NOMO-1 treated with DMSO at 0.1 percent for 48 hours (cell line): Measurements from ENCODE around the gene GNB1L.
"Not testable (repeated sequence)": the region's sequence is repeated elsewhere in the genome, so short reads cannot be mapped to it uniquely, and the experiment has no call there.

ENCODE experiments used
- DNase-seq: peaks from one replicate; lab custom pipeline; 2025; ENCODE audit not compliant: unreplicated experiment; lab: John Stamatoyannopoulos, UW

GNB1L gene

GRCh38 chr22:19889951-19890350 is 35.3 kb upstream of the GNB1L start:
- no peak for DNase-seq

GRCh38 chr22:19888131-19888746 is 33.6 kb upstream of the GNB1L start:
- no peak for DNase-seq

DNA sequence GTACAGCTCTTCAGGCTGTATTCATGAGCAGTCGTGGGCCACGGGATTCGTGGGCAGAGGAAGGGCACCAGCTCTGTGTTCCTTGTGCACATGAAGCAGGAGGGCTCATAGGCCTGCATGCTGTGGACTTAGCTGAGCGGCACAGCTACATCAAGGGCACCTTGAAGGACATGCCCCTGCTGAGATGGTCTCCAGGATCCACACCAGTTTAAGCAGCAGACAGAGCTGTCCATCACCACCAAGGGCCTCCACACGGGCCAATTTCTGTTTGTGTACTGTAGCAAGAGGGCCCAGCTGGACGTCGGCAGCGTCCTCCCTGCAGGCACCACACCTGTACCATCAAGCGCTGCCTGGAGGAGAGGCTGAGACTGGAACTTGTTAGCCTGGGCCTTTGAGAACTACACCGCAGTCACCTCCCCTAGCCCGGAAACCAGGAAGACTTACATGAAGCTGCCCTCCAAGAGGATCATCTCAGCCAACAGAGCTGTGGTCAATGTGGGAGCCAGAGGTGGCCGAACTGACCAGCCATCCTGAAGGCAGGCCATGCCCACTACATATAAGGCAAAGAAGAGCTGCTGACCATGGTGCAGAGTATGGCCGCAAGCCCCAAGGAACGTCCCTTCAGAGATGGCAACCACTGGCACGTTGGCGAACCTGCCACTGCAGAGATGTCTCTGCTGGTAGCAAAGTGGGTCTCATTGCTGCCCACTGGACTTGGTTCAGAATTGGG is 32.7 kb upstream of the GNB1L start:
- no peak for DNase-seq

DNA sequence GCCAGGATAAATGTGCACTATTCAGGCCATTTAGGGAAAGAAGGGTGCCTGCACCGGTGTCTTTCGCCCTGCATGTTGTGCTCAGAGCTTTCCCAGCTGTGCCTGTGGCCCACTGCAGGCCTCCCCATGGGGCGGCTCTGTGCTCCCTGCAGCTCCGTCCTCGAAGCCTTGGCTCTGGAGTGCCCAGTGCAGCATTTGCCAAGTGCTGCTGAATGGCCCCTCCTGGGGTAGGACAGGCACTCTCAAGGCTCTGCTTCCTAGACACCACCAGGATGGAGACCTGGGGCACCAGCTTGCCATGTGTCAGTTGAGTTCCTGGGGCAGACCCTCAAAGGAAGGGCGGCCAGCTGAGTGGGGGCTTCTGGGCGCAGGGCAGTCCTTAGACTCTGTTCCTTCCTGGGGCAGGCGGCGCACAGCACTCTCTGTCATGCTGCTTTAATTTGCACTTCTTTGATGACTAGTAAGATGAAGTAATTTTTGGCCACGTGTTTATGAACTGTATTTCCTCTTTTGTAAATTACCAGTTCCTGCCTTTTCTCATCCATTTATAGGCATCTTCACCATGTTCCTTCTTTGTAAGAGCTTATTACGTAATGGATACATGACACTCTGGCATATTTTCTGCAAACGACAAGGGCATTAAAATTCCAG is 32.1 kb upstream of the GNB1L start:
- peak; percentile 98 for DNase-seq

DNA sequence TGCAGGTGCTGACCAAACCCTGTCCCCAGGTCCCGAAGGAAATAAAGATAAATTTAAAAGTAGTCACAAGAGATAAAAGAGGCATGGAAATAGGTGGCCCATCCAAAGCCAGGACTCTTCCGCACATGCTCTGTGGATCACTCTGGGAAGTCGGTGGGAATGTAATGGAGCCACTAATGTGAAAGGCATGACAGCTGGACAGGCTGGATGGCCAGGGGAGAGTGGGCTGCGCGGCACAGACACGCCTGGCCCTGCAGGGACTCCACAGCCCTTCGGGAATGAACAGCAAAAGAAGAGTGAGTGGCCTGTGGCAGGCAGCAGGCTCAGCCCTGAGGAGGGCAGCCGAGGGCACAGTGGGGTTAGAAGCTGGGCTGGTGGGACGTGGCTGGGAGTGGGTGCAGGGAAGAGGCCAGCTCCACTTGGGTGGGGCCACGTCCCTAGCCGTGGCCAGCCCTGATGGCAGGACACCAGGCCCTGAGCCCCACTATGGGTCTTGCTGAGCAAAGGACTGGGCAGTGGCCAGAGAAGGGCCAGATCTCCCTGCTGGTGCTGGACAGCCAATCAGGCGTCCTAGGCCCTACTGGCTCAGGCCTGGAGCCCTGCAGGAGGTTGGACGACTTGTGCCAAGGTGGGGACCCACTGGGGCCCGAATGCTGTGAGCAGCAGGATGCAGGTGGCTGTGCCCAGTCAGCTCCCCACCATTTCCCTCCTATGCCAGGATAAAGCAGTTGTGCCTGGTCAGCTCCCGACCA is 31.3 kb upstream of the GNB1L start:
- DNase-seq = no peak

DNA sequence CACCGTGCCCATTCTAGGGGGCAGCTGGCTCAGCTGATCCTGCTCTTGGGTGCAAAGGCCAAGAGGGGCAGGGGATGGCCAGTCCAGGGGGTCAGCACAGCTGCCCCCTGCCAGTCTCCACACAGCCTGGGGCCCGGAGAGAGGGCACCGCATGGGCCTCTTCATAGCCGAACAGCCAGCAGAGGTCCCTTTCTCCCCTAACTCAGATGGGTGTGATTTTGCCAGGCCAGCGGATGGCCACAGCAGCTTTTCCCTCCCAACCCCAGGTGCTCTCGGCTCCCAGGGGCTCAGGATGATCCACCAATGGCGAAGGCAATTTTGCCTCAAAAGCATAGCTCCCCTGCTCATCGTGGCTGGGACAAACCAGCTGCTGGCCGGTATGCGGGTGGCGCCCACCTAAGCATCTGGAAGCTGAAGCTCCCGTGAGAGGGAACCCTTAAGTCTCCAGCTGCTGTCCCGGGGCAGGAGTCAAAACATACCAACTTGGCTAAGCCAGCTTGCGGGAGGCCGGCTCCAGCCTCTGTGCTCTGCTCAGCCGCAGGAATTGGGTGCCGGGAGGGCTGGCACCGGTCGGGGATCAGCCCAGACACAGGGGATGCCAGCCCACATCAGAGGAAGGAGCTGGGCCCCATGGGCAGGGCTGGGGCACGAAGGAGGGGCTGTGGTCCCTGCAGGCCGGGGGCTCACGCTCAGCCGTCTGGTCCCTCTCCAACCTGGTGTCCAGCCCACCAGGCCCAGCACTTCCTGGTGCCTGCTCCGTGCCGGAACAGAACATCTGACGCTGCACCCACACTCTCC is 30.5 kb upstream of the GNB1L start:
- no peak for DNase-seq

DNA sequence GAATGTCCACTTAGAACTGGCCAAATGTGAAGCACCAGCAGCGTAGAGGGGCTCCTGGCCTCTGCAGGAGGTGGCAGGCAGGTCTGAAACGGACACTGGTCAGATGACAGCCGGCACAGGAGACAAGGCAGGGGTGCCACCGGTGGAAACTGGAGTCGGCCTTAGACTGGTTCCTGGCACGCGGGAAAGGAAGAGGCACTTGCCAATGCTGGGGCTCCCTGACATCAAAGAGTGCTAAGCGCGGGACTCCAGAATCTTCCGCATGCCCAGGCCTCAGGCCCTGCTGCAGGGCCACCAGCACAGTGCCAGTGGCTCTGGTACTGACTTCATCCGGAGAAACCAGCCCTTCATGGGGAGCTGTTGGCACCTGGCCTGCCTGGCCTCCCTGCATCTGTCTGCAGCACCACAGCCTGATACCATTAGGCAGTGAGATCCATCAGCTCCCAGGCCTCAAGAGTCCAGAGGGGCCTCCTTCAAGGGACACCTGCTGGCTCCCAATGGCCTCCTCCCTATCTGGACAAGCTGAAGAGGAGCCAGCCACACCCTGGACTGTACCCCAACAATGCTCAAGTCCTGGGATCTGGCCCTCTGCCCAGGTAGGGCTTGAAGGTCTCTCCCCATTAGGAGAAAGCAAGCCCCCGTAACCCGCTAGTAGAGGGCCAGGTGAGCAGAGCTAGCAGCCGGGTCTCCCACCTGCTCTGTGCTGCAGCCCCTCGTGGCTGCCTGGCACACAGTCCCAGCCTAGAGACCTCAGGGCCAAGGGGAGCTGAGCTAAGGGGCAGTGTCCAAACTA is 29.7 kb upstream of the GNB1L start:
- DNase-seq = no peak

DNA sequence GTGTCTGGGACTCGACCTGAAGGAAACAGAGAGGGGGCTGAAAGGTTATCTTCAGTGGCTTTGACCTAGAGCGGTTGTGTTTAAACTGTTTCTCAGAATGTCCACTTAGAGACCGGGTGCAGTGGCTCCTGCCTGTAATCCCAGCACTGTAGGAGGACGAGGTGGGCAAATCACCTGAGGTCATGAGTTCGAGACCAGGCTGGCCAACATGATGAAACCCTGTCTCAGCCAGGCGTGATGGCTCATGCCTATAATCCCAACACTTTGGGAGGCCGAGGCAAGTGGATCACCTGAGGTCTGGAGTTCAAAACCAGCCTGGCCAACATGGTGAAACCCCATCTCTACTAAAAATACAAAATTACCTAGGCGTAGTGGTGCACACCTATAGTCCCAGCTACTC is 28.8 kb upstream of the GNB1L start:
- not testable (repeated sequence) for DNase-seq

GRCh38 chr22:19882446-19883381 is 28.0 kb upstream of the GNB1L start:
- no peak for DNase-seq

DNA sequence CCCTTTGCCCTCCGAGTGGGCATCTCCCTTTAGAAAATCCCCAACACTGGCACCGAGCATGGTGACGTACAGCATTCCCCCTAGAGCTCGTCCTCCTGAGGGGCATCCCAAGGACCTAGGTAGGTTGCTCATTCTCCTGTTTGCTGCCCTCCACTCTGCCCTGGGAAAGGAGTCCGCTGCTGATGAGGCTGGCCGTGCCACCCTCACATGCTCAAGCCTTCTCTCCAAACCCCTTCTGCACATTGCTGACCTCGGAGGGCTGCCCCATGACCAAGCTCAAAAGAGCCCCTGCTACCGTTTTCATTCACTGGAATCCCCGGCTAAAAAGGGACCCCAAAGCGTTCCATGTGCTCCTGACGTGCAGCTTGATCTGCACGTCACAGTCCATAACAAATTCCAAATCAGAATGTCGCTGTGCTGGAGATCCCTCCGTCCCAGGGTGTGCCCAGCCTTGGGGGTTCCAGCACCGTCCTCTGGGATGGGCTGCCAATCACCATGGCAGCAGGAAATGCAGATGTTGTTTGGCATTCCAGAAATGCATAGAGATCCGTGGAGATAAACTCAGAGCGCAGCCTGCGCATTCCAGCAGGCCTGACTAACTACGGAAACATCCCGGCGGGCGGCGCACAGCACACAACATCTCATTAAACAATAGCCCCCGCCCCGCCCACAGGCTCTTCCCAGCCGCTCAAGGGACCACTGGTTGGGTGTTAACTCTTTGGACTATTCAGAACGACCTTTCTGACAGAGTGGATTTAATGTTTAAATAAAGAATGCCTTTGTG is 26.3 kb upstream of the GNB1L start:
- DNase-seq = no peak

GRCh38 chr22:19879992-19880785 is 25.5 kb upstream of the GNB1L start:
- no peak for DNase-seq

GRCh38 chr22:19879643-19879991 is 24.9 kb upstream of the GNB1L start:
- DNase-seq = no peak

- no peak for DNase-seq
Measured at GRCh38 chr22:19879246-19879570, 24.5 kb upstream of the GNB1L start.

- DNase-seq = no peak
Measured at GRCh38 chr22:19878461-19879245, 24.0 kb upstream of the GNB1L start.

DNA sequence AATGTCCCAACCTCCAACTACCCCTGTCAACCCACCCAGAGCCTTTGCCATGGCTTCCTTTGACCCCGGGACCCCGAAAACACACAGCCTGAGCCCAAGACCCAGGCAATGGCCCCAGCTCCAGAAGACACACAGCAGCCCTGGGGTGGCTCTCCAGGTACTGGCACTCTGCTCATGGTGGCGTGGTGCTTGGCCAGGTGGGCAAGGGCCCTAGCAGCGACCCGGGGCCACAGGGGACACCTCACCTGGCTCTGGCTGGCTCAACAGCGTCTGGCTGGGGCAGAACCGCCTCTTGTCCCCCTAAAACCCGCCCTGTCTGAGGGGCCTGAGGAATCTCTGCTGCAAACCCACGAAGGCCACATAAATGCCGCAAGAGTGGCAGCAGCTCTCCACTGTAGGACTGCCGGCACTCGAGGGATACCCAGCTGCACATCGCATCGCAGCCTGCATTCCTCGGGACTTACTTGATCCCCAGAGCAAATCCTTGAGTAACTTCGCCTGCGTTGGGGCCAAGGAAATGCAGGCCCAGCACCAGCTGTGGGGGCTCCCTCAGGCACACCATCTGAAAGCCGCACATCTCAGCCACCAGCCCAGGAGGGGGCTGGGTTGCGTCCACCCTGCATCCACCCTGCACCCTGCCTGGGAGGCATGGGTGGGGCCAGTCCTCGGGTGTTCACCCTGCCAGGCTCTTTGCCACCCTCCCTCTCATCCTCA is 23.1 kb upstream of the GNB1L start:
- no peak for DNase-seq

DNA sequence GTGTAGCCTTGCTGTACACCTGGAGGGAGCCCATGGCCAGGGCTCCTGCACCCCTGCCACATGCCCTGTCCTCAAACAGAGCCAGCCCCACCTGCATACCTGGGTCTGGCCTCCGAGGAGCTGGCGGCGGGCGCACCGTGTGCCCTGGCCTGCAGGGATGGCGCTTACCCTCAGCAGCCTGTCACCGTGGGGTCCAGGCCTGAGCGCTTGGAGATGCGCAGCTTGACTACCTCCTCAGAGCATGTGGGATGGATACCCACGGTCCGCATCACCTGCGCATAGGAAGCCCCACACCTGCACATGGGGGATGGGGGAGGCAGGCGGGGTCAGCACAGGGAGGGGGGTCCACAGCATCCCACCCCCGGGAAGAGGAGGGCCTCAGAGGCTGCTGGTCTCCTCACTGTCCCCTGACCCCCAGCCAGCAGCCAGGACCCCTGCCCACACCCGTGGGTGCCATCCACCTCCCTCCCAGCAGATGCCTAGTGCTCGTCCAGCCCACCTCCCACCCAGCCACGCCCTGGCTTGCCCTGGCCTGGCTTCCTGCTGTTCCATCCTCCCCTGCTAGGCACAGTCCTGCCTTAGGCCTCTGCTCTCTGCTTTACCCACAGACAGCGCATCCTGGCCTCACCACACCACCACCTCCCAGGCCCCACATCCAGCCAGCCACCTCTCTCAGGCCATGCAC is 22.4 kb upstream of the GNB1L start:
- no peak for DNase-seq
